Stimulated activated naive CD4-positive, alpha-beta T cell treated with Interleukin-2 at 50 U/mL for 16 hours (primary cell): ENCODE data around the gene GLOD4.
"Not testable (repeated sequence)": the region's sequence is repeated elsewhere in the genome, so short reads cannot be mapped to it uniquely, and the experiment has no call there.

Experiments used
- DNase-seq: peaks from one replicate; lab custom pipeline; 2025; lab: John Stamatoyannopoulos, UW

GLOD4 gene

GRCh38 chr17:802481-802880 is 20.4 kb upstream of the GLOD4 start:
- no peak for DNase-seq

GRCh38 chr17:801660-802059 is 19.6 kb upstream of the GLOD4 start:
- DNase-seq = no peak

DNA sequence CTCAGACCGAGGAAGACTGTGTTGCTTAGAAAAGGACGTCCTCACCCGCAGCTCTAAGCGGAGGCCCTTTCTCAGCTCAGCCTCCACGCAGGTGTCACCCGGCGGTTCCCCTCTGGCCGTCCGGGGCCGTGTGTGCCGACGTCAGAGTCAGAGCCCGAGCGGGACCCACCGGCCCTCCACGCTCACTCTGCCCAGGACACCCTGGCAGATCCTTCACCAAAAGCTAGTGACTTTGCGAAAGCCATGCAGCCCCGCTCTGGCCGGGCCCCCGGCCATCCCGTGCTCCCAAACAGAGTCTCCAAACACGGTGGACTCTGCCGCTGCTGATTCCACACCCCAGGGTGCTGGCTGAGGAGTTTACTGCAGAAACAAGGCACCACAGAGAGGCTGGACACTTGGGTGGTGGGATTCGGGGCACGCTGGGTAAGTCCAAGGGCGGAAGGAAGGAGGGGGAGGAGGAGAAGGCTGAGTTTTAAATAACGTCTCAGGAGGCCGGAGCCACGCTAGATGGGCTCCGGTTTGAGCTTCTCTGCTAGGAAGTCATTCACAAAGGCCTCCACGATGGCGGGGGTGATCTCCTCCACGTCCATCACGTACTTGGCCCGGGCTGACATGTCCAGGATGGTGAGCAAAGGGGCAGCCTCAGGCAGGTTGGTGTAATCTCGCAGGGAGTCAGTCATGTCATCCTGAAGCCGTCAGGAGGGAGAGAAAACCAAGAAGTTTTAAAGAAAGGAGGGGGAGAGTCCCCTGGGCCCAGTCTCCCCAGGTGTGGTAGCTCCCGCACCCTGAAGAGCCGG is 18.6 kb upstream of the GLOD4 start:
- no peak for DNase-seq

- DNase-seq = no peak
Measured at GRCh38 chr17:799261-799660, 17.2 kb upstream of the GLOD4 start.

GRCh38 chr17:798246-798645 is 16.2 kb upstream of the GLOD4 start:
- no peak for DNase-seq

DNA sequence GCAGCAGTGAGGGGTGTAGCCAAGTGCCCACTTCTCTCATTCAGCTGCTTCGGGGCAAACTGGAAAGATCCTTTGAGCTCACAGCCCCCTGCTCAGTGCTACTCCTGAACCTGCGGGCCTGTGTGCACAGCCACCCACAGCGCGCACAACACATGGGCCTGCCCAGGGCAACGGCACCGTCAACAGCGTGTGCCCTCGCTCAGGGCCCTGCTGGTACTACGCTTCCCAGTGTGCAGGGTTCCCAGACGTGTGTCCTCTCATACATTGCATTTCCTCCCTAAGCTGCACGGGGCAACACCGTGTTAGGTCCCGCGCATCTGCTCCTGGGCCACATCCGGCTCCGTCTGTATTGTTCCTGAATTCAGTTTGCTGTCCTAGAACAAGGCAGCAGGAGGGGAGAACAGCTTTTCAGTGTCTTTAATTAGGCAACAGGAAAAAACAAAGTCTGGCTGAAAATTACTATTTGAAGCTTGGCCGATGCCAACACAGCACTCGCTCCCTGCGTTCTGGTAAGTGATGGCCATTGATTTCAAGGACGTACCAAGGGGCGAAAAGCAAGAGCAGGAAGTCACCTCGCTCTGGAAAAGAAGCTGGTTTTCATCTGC is 15.3 kb upstream of the GLOD4 start:
- DNase-seq = no peak

GRCh38 chr17:796609-797008 is 14.5 kb upstream of the GLOD4 start:
- DNase-seq = no peak

DNA sequence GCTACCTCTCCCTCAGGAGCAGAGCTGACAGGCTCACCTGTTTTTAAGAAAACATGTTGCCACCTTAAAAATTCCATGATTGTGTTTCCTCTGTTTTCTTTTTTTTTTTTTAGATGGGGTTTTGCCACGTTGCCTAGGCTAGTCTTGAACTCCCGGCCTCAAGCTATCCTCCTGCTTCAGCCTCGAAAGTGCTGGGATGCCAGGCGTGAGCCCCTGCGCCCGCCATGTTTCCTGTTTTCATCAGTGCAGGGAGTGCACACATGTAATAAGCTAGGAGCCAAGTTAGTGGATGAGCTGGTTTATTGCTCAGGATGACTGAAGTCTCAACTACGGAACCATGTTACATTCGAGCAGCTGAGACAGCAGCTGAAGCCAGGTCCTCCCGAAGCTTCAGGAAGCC is 13.6 kb upstream of the GLOD4 start:
- DNase-seq = no peak

DNA sequence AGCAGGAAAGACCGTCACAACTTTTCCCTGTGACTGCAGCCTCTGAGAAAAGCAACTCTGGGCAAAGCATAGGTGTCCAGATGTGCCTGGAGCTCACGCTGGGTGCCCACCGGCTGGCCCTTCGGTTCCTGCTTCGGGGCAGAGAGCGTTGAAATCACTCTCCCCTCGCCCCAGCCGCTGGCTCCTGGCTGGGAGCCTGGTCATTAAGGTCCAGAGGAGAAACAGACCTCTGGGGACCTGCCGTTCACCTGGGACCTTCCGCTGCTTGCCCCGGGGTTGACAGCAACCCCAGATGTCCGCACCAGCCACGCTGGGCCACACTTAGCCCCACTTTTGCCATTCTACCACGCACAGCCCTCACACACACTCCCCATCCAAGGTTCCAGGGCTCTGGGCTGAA is 13.2 kb upstream of the GLOD4 start:
- no peak for DNase-seq

DNA sequence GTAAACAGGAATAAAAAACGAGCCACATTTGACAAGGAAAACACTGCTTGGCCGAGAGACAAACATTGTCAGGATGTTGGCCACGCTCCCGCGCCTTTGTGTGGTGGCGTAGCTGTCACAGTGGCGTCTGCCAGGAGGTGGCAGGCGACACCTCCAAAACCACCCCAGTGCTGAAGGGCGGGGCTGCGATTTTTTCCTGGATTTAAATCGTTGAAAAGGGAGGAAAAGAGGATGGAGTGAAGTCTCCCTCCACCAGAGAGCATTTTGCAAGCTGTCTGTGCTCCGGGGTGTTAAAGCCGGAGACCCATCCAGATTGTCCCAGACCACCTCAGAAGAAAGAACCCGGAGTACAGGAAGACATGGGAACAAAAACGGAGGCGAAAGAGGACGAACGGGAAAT is 12.8 kb upstream of the GLOD4 start:
- no peak for DNase-seq

GRCh38 chr17:792277-792676 is 10.2 kb upstream of the GLOD4 start:
- DNase-seq = no peak

DNA sequence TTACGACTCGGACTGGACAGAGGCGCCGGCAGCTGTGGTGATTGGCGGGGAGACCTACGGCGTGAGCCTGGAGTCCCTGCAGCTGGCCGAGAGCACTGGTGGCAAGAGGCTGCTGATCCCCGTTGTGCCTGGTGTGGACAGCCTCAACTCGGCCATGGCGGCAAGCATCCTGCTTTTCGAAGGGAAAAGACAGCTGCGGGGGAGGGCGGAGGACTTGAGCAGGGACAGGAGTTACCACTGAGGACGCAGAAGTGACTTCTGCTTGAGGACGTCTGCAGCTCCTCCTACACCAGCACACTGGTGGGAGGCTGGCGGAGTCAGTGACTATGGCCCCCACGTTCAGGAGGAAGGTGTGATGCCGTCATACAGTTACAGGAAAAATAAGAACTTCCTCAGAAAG is 9.7 kb upstream of the GLOD4 start:
- no peak for DNase-seq

GRCh38 chr17:790874-791247 is 8.8 kb upstream of the GLOD4 start:
- not testable (repeated sequence) for DNase-seq

GRCh38 chr17:789931-790873 is 8.1 kb upstream of the GLOD4 start:
- not testable (repeated sequence) for DNase-seq

DNA sequence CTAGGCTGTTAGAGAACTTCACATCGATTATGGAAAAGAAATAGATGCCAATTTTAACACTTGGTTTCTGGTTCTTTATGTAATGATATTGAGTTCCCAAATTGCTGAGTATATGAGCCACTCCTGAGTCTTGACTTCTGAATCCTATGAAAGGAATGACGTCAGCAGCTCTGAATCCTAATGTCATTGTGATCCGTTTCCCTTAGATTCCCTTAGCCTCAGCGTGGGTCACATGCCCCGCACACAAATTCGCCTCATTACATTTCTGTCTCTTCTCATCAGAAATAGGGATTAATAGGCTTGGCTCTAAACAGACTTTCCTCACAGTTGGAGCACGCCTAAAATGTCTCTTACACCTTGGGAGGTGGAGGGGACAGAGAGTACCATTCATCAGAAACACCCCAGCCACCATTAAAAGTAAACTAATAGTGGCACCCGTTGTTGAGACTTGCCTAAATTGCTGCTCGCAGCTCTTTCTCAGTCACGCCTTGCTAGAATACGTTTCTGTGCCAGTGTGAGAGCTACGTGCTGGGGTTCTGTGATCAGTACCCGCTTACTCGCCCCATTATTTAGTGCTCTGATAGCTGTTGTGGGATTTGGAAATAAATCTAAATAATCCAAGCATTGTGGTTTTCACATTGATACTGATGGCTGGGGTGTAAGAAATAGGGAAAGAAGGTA is 7.2 kb upstream of the GLOD4 start:
- DNase-seq = no peak

DNA sequence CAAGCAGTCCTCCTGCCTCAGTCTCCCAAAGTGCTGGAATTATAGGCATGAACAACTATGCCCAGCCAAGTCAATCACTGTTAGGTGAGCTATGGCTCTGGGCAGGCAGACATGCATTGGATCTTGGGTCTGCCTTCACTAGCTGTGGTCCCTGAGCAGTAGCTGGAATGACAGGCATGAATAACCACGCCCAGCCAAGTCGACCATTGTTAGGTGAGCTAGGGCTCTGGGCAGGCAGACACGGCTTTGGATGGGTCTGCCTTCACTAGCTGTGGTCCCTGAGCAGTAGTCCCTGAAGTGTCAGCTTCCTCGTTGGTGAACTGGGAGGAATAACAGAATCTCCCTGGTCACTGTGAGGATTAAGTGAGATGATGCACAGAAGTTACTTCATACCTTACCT is 6.5 kb upstream of the GLOD4 start:
- DNase-seq = no peak

- no peak for DNase-seq
Measured at GRCh38 chr17:787641-788221, 5.7 kb upstream of the GLOD4 start.

DNA sequence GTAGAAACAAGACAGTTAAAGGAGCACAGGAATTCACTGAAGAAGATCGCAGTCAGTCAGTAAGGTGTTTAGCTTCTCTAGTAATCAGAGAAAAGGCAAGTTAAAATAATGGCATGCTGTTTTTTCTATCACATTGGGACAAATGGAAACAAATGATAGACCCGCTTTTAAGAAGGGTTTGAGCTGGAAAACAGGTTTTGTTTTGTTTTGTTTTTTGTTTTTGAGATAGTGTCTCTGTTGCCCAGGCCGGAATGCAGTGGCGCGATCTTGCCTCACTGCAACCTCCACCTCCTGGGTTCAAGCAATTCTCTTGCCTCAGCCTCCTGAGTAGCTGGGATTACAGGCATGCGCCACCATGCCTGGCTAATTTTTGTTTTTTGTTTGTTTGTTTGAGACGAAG is 3.8 kb upstream of the GLOD4 start:
- not testable (repeated sequence) for DNase-seq

- DNase-seq = no peak
Measured at GRCh38 chr17:784143-784542, 2.1 kb upstream of the GLOD4 start.

DNA sequence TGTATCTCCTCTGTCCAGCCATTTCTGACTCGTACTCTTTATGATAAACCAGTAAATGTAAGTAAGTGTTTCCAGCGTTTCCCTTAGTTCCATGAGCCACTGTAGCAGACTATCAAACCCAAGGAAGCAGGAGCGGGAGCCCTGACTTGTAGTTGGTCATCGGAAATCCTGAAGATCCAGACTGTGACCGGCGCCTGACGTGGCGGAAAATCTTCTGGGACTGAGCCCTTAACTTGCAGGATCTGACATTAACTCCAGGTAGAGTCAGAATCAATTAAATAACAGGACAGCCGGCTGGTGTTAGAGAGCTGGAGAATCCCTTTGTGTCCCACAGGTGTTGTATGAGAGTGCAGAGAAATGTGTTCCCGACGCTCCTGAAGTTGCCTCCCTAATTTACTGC is 4.0 kb downstream of the GLOD4 start:
- DNase-seq = no peak

DNA sequence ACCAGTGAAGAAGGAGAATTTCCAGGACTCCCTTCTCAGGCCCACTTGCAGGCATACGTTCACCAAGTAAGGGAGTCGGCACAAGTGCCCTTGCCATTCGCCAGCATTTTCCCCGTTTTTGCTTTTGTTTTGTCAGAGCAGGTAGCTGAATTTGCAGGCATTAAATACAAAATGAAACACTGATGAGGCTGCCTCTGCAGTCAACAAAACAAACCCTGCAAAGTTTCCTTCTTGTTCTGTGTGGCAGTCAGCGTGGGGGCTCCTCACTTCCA is 7.8 kb downstream of the GLOD4 start:
- DNase-seq = no peak
